GM21529 (cell line): ENCODE data around the gene LILRA5.
"Not testable (repeated sequence)": the region's sequence is repeated elsewhere in the genome, so short reads cannot be mapped to it uniquely, and the experiment has no call there.

Experiments used
- ATAC-seq: cut with Tn5 transposase; IDR thresholded peaks from one replicate; pipeline ENCODE4 v1.9.1; 2021; ENCODE audit not compliant: unreplicated experiment

Gene LILRA5

DNA sequence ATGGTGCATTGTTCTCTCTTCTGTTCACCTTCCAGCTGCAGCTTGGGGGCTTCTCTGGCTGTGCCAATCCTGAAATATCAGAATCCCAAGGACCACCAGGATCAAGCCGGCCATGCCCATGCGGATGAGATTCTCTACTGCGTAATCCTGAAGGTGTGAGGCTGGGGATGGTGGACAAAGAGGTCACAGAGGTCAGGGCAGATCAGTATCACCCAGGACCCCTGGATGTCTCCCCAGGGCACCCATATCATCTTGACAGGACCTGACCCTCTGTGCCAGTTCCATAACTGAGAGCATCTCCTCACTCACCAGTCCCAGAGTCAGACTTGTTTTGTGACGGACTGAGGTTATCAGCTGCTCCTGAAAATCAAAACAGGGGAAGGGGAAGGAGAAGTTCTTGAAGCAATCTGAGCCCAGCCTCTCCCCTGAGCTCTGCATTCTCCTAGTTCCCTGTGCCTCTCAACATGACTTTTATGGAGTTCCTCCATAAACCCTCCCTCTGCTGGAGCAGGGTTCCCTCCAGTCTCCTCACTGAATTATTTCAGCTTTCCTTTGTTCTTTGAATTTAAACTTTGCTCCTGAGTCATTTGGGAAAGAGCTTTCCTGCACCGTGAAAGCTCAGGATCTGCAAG lies 5.5 kb downstream of the LILRA5 start:
- ATAC-seq = no peak

GRCh38 chr19:54305141-54305540 lies 7.8 kb downstream of the LILRA5 start:
- ATAC-seq = no peak

GRCh38 chr19:54302257-54302656 lies 10.7 kb downstream of the LILRA5 start:
- ATAC-seq = no peak

GRCh38 chr19:54299515-54299914 lies 13.5 kb downstream of the LILRA5 start:
- no peak for ATAC-seq

DNA sequence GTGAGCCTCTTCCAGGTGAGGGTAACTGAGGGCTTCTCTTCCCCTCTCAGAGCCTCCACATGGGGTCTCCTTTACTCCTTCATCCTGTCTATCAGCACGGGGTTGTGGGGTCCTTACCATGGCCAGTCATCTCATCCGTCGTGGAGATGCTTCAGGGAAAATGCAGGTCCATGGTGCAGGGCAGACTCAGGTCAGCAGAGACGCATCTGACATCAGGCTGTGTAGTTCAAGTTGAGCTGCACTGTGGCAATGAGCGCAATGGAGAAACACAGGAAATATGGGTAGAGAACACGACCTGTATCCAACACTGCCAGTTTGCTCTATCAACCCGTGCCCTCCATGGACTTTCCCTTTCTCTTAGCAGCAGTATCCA lies 13.9 kb downstream of the LILRA5 start:
- ATAC-seq = no peak

GRCh38 chr19:54298357-54299125 lies 14.4 kb downstream of the LILRA5 start:
- ATAC-seq = no peak

GRCh38 chr19:54297759-54298305 lies 15.1 kb downstream of the LILRA5 start:
- ATAC-seq = no peak

- no peak for ATAC-seq
These were observed 18.4 kb downstream of the LILRA5 start for GRCh38 chr19:54294539-54294938.

DNA sequence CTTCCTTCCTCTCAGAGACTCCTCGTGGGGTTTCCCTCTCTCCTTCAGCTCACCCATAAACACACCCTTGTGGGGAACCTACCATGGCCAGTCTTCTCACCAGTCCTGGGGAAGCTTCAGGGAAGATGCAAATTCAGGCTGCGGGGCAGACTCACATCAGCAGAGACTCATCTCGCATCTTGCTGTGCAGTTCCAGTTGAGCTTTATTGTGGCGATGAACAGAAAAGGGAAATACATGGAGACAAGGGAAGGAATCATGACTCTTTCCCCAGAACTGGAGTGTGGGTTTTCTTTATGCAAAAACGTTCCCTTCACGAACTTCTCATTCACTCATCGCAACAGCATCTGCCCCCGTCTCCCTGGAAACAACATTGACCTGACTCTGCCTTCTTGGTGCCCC lies 23.8 kb downstream of the LILRA5 start:
- not testable (repeated sequence) for ATAC-seq

DNA sequence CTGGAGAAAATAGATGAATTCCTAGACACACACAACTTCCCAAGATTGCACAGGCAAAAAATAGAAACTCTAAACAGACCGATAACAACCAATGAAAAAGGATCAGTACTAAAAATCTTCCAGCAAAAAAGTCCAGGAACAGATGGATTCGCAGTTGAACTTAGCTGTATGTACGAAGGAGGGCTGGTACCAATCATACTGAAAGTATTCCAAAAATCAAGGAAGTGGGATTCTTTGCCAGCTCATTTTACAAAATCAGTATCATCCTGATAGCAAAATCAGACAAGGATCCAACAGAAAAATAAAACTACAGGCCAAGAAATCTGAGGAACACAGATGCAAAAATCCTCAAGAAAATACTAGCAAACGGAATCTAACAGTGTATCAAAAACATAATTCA lies 25.5 kb downstream of the LILRA5 start:
- ATAC-seq = no peak

DNA sequence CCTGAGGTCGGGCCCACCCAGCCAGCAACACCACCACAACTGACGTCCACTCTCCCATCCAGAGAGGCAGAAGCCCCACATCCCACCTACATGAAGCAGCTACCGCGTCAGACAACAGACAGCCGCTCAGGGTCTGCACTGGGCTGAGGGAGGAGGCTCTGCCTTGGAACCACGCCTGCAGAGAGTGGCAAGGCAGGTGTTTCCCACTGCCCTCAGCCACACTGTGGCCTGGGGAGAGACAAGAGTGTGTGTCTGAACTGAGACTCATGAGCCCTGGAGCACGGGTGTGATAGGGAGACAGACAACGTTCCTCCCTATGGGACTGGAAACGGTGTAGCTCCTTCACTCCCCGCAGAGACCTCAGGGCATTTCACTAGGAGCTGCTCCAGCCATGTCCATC lies 26.7 kb downstream of the LILRA5 start:
- ATAC-seq = not testable (repeated sequence)

DNA sequence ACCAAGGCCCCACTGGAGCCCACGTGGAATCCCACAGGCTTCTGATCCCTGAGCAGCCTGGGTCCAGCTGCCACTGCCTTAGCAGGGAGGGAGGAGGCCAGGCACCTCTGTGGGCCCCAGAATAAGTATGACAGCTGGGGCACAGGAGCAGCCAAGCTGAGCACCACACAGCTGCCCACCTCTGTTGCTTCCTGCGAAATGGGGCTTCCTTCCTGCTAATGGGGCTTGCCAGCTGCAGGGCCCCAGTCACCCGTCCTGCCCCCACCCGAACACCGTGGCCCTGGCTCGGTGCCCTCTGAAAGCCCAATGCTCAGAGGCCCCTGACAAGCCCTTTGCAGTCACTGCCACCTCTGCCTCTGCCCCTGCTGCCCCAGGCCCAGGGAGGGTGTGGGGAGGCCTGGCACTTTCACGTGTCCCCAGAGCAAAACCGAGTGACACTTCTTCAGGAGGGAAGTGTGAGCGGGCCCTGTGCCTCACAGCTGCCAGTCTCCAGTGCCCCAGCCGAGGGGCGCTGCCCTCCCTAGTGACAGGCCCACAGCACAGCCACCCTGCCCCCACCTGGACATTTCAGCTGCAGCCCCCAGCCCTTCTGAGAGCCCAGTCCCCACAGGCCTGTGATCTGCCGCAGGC lies 27.4 kb downstream of the LILRA5 start:
- peak; percentile 52 for ATAC-seq

DNA sequence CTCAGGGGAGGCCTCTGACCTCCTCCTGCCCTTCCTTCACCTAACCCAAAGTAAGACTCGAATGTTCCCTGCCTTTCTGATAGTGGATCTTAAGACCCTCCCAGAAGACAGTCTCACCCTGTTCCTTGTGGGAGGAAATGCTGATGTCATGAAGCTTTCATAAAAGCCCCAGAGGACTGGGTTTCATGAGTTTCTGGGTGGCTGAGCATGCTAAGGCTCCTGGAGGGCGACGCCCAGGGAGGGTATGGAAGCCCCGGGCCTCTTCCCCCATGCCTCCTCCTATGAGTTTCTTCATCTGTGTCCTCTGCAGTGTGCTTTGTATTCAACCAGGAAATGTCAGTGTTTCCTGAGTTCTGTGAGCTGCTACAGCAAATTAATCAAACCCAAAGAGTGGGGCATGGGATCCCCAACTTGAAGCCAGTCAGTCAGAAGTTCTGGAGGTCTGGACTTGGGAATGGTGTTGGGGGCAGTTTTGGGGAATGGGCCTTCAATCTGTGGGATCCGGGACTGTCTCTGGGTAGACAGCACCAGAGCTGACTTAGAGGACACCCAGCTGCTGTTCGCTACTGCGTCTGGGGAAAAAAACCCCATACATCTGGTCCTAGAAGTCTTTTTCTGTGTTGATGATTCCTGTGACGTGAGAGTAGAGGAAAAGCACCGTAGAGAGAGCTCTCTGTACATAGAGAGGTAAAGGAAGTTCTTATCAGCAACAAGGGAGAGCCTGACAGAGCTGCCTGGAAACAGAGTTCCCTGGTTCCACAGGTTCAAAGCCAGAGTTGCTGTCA lies 30.1 kb downstream of the LILRA5 start:
- no peak for ATAC-seq

DNA sequence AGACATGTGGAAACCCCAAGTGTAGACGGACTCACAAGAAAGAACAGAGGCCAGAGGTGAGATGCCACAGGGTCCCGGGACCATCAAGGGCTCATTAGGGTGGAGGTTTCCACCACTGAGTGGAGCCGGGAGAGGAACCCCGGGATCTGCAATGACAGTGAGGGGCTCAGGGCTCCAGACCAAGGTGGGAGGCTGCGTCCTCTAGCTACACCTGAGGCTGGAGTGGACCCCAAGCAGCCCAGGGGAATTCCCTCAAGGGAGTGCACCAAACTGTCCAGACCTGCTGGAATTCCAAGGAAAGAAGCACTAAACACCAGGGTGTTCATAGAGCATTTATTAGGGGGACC lies 31.3 kb downstream of the LILRA5 start:
- not testable (repeated sequence) for ATAC-seq

DNA sequence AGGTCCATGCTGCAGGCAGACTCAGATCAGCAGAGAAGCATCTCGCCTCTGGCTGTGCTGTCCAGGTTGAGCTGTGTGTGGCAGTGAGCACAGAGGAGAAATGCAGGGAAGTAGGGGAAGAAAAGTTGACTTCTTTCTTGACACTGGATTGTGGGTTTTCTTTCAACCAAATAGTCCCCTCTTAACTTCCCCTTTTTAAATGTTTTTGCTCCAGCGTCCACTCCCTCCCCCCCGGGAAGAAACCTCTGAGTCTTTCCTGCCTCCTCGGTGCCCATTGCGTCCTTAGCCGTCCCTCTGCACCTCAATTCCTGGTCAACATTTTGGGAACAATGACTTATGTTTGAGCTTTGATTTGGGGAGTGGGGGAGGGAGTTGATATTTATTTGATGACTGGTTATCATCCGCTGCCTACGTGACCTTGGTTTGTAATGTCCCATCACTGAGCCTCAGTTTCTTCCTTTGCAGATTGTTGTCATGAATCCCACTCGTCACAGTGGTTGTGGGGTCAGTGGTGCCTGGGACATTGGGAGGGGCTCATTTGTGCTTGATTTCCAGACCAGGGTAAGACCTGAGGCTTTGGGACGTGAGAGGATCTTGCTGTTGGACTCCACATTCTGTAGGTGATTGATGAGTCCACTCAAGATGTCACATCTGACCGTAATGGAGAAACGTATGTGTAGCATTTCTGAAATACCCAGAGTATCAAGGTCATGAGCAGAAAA lies 31.8 kb downstream of the LILRA5 start, which contains the start of gene LILRB2:
LILRB2 (minus strand) TSS at position 104 of the 722 bp plus-strand sequence. CDS start 614 bp downstream, outside the sequence.
- no peak for ATAC-seq

- ATAC-seq = not testable (repeated sequence)
These were observed 32.5 kb downstream of the LILRA5 start for GRCh38 chr19:54280441-54280840.

GRCh38 chr19:54280025-54280424 lies 32.9 kb downstream of the LILRA5 start:
- not testable (repeated sequence) for ATAC-seq

GRCh38 chr19:54279406-54279962 lies 33.5 kb downstream of the LILRA5 start:
- no peak for ATAC-seq

- not testable (repeated sequence) for ATAC-seq
These were observed 34.3 kb downstream of the LILRA5 start for GRCh38 chr19:54278571-54279195.

- ATAC-seq = not testable (repeated sequence)
These were observed 34.9 kb downstream of the LILRA5 start for GRCh38 chr19:54278056-54278455.
